IMR-90 (cell line): Measurements from ENCODE around the gene GRIN2D. TPM values are rescaled to one million over a fixed set of nuclear protein-coding genes. Genes with fewer than 3 reads are reported as not detected.

Experiments
- ATAC-seq: fragments of 200-7000 bp; cut with Tn5 transposase; 2 replicates; pipeline ENCODE4 v1.9.1; 2020; ENCODE audit warnings: low read depth, mild to moderate bottlenecking, moderate library complexity
- BruUV-seq: library from RNA; stranded (reverse); fragments of 400-500 nt; replicated peaks from 2 replicates; lab custom pipeline; 2021; lab: Mats Ljungman, UMichigan
- CTCF ChIA-PET: fragments of 300-600 bp; formaldehyde crosslinking; extraction: SDS; loops from one replicate; lab custom pipeline; 2021; ENCODE audit warnings: antibody characterized with exemption; lab: Yijun Ruan, JAX
- POLR2A ChIA-PET: fragments of 300-600 bp; sonication (Branson Sonifier 250); formaldehyde crosslinking; loops from one replicate; lab custom pipeline; 2022; ENCODE audit warnings: antibody characterized with exemption; ENCODE audit not compliant: unreplicated experiment; lab: Charles Lee
- DNase-seq: peaks from one replicate; pipeline ENCODE4 v3.0.0; 2013
- H2AFZ ChIP-seq: replicated peaks from 2 replicates; pipeline ENCODE3; 2013; ENCODE audit warnings: low read length, mild to moderate bottlenecking; ENCODE audit not compliant: poor library complexity
- H2AK5ac ChIP-seq: 2 replicates; pipeline ENCODE4 v1.6.1; 2013; ENCODE audit warnings: low read depth, low read length, inconsistent platforms
- H2AK9ac ChIP-seq: replicated peaks from 2 replicates; pipeline ENCODE3; 2013; ENCODE audit warnings: mild to moderate bottlenecking, low read depth, low read length, moderate library complexity; ENCODE audit not compliant: poor library complexity
- H2BK120ac ChIP-seq: 2 replicates; pipeline ENCODE4 v1.6.1; 2013; ENCODE audit warnings: low read depth, low read length, inconsistent platforms
- H2BK15ac ChIP-seq: 3 replicates; pipeline ENCODE4 v1.6.1; 2013; ENCODE audit warnings: low read depth, low read length, inconsistent platforms
- H2BK20ac ChIP-seq: 2 replicates; pipeline ENCODE4 v1.6.1; 2013; ENCODE audit warnings: low read depth, mild to moderate bottlenecking, inconsistent platforms, low read length, moderate library complexity
- H2BK5ac ChIP-seq: 2 replicates; pipeline ENCODE4 v1.6.1; 2013; ENCODE audit warnings: mild to moderate bottlenecking, low read depth, low read length, inconsistent platforms; ENCODE audit not compliant: poor library complexity, severe bottlenecking
- H3K14ac ChIP-seq: replicated peaks from 2 replicates; pipeline ENCODE4 v1.6.1; 2013; ENCODE audit warnings: low read depth, low read length, inconsistent platforms
- H3K18ac ChIP-seq: 2 replicates; pipeline ENCODE4 v1.6.1; 2013; ENCODE audit warnings: low read depth, low read length, control low read depth
- H3K23ac ChIP-seq: 2 replicates; pipeline ENCODE4 v1.6.1; 2013; ENCODE audit warnings: low read depth, low read length, inconsistent platforms
- H3K27ac ChIP-seq: 2 replicates; pipeline ENCODE4 v1.5.1; 2013; ENCODE audit warnings: mild to moderate bottlenecking, control low read depth, low read length; ENCODE audit not compliant: insufficient read depth
- H3K27me3 ChIP-seq: 2 replicates; pipeline ENCODE4 v1.6.1; 2013; ENCODE audit warnings: low read length; ENCODE audit not compliant: control insufficient read depth, insufficient read depth
- H3K36me3 ChIP-seq: 2 replicates; pipeline ENCODE4 v1.6.1; 2013; ENCODE audit warnings: low read length, mixed read lengths; ENCODE audit not compliant: control insufficient read depth, insufficient read depth
- H3K4ac ChIP-seq: 2 replicates; pipeline ENCODE4 v1.6.1; 2013; ENCODE audit warnings: low read depth, low read length, inconsistent platforms
- H3K4me1 ChIP-seq: 2 replicates; pipeline ENCODE4 v1.6.1; 2013; ENCODE audit warnings: low read length, mixed read lengths; ENCODE audit not compliant: control insufficient read depth, insufficient read depth
- H3K4me2 ChIP-seq: 2 replicates; pipeline ENCODE4 v1.6.1; 2013; ENCODE audit warnings: low read depth, mild to moderate bottlenecking, control low read depth, low read length, moderate library complexity
- H3K4me3 ChIP-seq: 2 replicates; pipeline ENCODE4 v1.5.1; 2013; ENCODE audit warnings: low read depth, mild to moderate bottlenecking, control low read depth, low read length, moderate library complexity; ENCODE audit not compliant: insufficient read depth
- H3K56ac ChIP-seq: 2 replicates; pipeline ENCODE4 v1.6.1; 2013; ENCODE audit warnings: low read length, inconsistent platforms; ENCODE audit not compliant: insufficient read depth; ENCODE audit errors: extremely low read depth
- H3K79me1 ChIP-seq, 2 experiments: 2 replicates each; pipeline ENCODE4 v1.6.1; 2013; ENCODE audit warnings: low read length in 2 of 2, inconsistent platforms in 1 of 2, low read depth in 1 of 2
- H3K9ac ChIP-seq: 2 replicates; pipeline ENCODE4 v1.6.1; 2013; ENCODE audit warnings: low read depth, low read length, control low read depth
- H3K9me1 ChIP-seq: 2 replicates; pipeline ENCODE4 v1.6.1; 2013; ENCODE audit warnings: low read length, inconsistent platforms; ENCODE audit not compliant: insufficient read depth
- H3K9me3 ChIP-seq: 2 replicates; pipeline ENCODE4 v1.6.1; 2013; ENCODE audit warnings: low read length; ENCODE audit not compliant: control insufficient read depth, insufficient read depth
- H4K20me1 ChIP-seq: 2 replicates; pipeline ENCODE4 v1.6.1; 2013; ENCODE audit warnings: low read length, inconsistent platforms; ENCODE audit not compliant: insufficient read depth
- H4K5ac ChIP-seq: 2 replicates; pipeline ENCODE4 v1.6.1; 2013; ENCODE audit warnings: mild to moderate bottlenecking, low read depth, low read length, control low read depth
- H4K8ac ChIP-seq, 2 experiments: 2 replicates each; pipeline ENCODE4 v1.6.1; 2013; ENCODE audit warnings: low read depth in 2 of 2, low read length in 2 of 2, control low read depth in 1 of 2, inconsistent platforms in 1 of 2
- H4K91ac ChIP-seq: 2 replicates; pipeline ENCODE4 v1.6.1; 2013; ENCODE audit warnings: low read depth, low read length, inconsistent platforms; ENCODE audit not compliant: insufficient read depth
- BHLHE40 ChIP-seq: fragments of 150-350 bp; IDR thresholded peaks from 2 replicates; pipeline ENCODE4 v1.6.1; 2016; ENCODE audit warnings: mild to moderate bottlenecking, low read depth, low read length
- CHD1 ChIP-seq: IDR thresholded peaks from 2 replicates; pipeline ENCODE4 v1.6.1; 2012; ENCODE audit warnings: low read depth, low read length, improper control_type of control experiment
- FOS ChIP-seq: fragments of 150-350 bp; IDR thresholded peaks from 2 replicates; pipeline ENCODE4 v1.6.1; 2016; ENCODE audit warnings: low read depth, low read length
- MAFK ChIP-seq: IDR thresholded peaks from 2 replicates; pipeline ENCODE4 v1.6.1; 2012; ENCODE audit warnings: low read depth, low read length, improper control_type of control experiment
- MAZ ChIP-seq: IDR thresholded peaks from 2 replicates; pipeline ENCODE4 v1.6.1; 2012; ENCODE audit warnings: low read depth, mild to moderate bottlenecking, low read length, improper control_type of control experiment, moderate library complexity, borderline replicate concordance
- MXI1 ChIP-seq: IDR thresholded peaks from 2 replicates; pipeline ENCODE4 v1.6.1; 2012; ENCODE audit warnings: low read depth, mild to moderate bottlenecking, low read length, moderate library complexity, borderline replicate concordance
- POLR2A ChIP-seq: IDR thresholded peaks from 2 replicates; pipeline ENCODE4 v1.6.1; 2012; ENCODE audit warnings: mild to moderate bottlenecking, low read depth, low read length
- RFX5 ChIP-seq: IDR thresholded peaks from 2 replicates; pipeline ENCODE4 v1.8.0; 2012; ENCODE audit warnings: low read depth, mild to moderate bottlenecking, low read length, moderate library complexity
- SMC3 ChIP-seq: fragments of 150-350 bp; IDR thresholded peaks from 2 replicates; pipeline ENCODE4 v1.6.1; 2016; ENCODE audit warnings: low read depth, mild to moderate bottlenecking, antibody characterized with exemption, low read length, moderate library complexity
- WGBS, 2 experiments: methylation state at CpG; one replicate each; pipeline versions ENCODE4 v1.1.5 to v1.1.7; 2013; ENCODE audit warnings: missing lambda C conversion rate in 2 of 2; ENCODE audit not compliant: insufficient read length in 1 of 2; ENCODE audit errors: extremely low coverage in 2 of 2; 5-methylcytosine and 5-hydroxymethylcytosine counted together
- dilution Hi-C: fragments of 300-500 bp; cut with HindIII; formaldehyde crosslinking; loops from one replicate; pipeline ENCODE4 v1.14.3; 2018; ENCODE audit warnings: low sequenced_read_pairs; ENCODE audit not compliant: unreplicated experiment
- in situ Hi-C: fragments of 300-500 bp; cut with MboI; formaldehyde crosslinking; loops from 3 replicates; pipeline ENCODE4 v1.14.3; 2019; ENCODE audit warnings: low sequenced_read_pairs, inconsistent platforms, mixed read lengths
- intact Hi-C: fragments of 100-400 bp; cut with micrococcal nuclease; formaldehyde crosslinking; loops from 2 replicates; pipeline ENCODE4 v1.10.0; 2022
- polyA plus RNA-seq, 3 experiments: library from polyadenylated mRNA; depleted of rRNA; stranded (reverse); fragments of >200 nt; gene quantifications; 2 replicates each; pipeline ENCODE4 v1.2.3, GENCODE V29; 2012; ENCODE audit warnings: low replicate concordance in 1 of 3
- total RNA-seq: library from RNA; depleted of rRNA; stranded (reverse); fragments of >200 nt; gene quantifications from 2 replicates; pipeline ENCODE4 v1.2.3, GENCODE V29; 2012
- TF ChIP-seq, protein P1 (sequence below): fragments of 150-350 bp; IDR thresholded peaks from 2 replicates; pipeline ENCODE4 v1.6.1; 2017; ENCODE audit warnings: mild to moderate bottlenecking, antibody characterized with exemption, low read length, low read depth
- TF ChIP-seq, protein P2 (sequence below): conservative IDR thresholded peaks from 2 replicates; pipeline ENCODE4 v1.5.1; 2012; ENCODE audit warnings: mild to moderate bottlenecking, low read depth, low read length, improper control_type of control experiment

The GRIN2D gene
- total and polyA plus RNA-seq, 2 of the 4 experiments (the other 2 are of a cell fraction): under 0.01 to 0.24 TPM

DNA sequence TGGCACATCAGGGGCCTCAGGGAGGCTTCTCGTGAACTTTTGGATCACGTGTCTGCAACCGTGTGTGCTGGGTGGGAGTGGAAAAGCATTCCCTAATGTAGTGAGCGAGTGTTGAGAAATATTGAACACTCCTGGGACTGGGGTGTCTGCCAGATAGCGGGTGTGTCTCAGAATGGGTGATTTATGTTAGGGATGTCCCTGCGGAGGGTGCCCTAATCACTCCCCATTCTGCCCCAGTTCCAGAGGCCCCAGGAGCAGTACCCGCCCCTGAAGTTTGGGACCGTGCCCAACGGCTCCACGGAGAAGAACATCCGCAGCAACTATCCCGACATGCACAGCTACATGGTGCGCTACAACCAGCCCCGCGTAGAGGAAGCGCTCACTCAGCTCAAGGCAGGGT, 28.1 kb downstream of the GRIN2D start:
- 100% methylated on average over 5 of the region's 16 CpGs; no CpG with 5 or more reads in 1 of the 2 experiments for WGBS, 2 experiments

More for the DNA sequence above, 28.1 kb downstream of the GRIN2D start:
- H3K36me3 ChIP-seq: no peaks in the 10 kb centered on the region
- no peak overlapping the region for H3K9ac ChIP-seq
- H2AK9ac ChIP-seq: no peak overlapping the region
- H3K9me1 ChIP-seq: peaks cover 6% of the 10 kb centered on the region
- in situ Hi-C loops: no loop called here
- H4K20me1 ChIP-seq: no peaks in the 10 kb centered on the region
- H3K23ac ChIP-seq: no peak overlapping the region
- no peak overlapping the region for H3K18ac ChIP-seq
- dilution Hi-C loops: no loop called here
- no peak overlapping the region for H2BK120ac ChIP-seq
- H3K27me3 ChIP-seq: peaks cover 3% of the 10 kb centered on the region; the same call in 1 of the 2 replicates
- no peaks in the 10 kb centered on the region; a peak in 1 of 4 replicates for H3K79me1 ChIP-seq
- no peak overlapping the region for H3K4me2 ChIP-seq
- no peak overlapping the region for H3K56ac ChIP-seq
- no peak overlapping the region for H3K4ac ChIP-seq
- DNase-seq (no peak), ATAC-seq (no peak)
- no peak overlapping the region for H2BK5ac ChIP-seq
- H3K4me1 ChIP-seq: peaks cover 4% of the 10 kb centered on the region
- no peak overlapping the region for H2BK15ac ChIP-seq
- no TSS peak for BruUV-seq
- H3K9me3 ChIP-seq: no peaks in the 10 kb centered on the region
- TF ChIP-seq, protein P1, sequence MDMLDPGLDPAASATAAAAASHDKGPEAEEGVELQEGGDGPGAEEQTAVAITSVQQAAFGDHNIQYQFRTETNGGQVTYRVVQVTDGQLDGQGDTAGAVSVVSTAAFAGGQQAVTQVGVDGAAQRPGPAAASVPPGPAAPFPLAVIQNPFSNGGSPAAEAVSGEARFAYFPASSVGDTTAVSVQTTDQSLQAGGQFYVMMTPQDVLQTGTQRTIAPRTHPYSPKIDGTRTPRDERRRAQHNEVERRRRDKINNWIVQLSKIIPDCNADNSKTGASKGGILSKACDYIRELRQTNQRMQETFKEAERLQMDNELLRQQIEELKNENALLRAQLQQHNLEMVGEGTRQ: no peak
- TF ChIP-seq MAZ (no peak), SMC3 (no peak), FOS (no peak), MAFK (no peak), RFX5 (no peak), POLR2A (no peak), BHLHE40 (no peak), MXI1 (no peak), CHD1 (no peak)
- TF ChIP-seq, protein P2, sequence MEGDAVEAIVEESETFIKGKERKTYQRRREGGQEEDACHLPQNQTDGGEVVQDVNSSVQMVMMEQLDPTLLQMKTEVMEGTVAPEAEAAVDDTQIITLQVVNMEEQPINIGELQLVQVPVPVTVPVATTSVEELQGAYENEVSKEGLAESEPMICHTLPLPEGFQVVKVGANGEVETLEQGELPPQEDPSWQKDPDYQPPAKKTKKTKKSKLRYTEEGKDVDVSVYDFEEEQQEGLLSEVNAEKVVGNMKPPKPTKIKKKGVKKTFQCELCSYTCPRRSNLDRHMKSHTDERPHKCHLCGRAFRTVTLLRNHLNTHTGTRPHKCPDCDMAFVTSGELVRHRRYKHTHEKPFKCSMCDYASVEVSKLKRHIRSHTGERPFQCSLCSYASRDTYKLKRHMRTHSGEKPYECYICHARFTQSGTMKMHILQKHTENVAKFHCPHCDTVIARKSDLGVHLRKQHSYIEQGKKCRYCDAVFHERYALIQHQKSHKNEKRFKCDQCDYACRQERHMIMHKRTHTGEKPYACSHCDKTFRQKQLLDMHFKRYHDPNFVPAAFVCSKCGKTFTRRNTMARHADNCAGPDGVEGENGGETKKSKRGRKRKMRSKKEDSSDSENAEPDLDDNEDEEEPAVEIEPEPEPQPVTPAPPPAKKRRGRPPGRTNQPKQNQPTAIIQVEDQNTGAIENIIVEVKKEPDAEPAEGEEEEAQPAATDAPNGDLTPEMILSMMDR: no peak
- H4K91ac ChIP-seq: no peak overlapping the region
- intact Hi-C loops: no loop called here
- no peak overlapping the region for H2AFZ ChIP-seq
- H3K27ac ChIP-seq: no peak overlapping the region
- POLR2A ChIA-PET: no interaction called here
- no peak overlapping the region for H4K5ac ChIP-seq
- no peak overlapping the region for H2AK5ac ChIP-seq
- no peak overlapping the region for H2BK20ac ChIP-seq
- H4K8ac ChIP-seq: no peak overlapping the region
- H3K14ac ChIP-seq: no peak overlapping the region
- H3K4me3 ChIP-seq: no peak overlapping the region
- CTCF ChIA-PET: no interaction called here
